Vagina (tissue), 2 donors: Measurements from ENCODE around the gene ADGRG6.

Experiments used
- CTCF ChIP-seq, 3 experiments: fragments of 450-650 bp in 2 of 3; fragments of 200-600 bp in 1 of 3; sonication (generic) in 1 of 3; IDR thresholded peaks; one replicate each; pipeline ENCODE4 v1.5.1; 2017 to 2019; ENCODE audit warnings: antibody characterized with exemption in 3 of 3, mild to moderate bottlenecking in 2 of 3, moderate library complexity in 2 of 3
- POLR2AphosphoS5 ChIP-seq, 2 donors: sonication (generic); formaldehyde crosslinking; IDR thresholded peaks; one replicate each; pipeline ENCODE4 v1.9.0; 2017; ENCODE audit warnings: antibody characterized with exemption in 2 of 2, mild to moderate bottlenecking in 2 of 2, low read depth in 1 of 2; ENCODE audit not compliant: insufficient read depth in 1 of 2

GRCh38 chr6:142469220-142469619 is 167.4 kb downstream of the ADGRG6 start:
- TF ChIP-seq CTCF (IDR thresholded peaks at IDR 0.05) (no peak), POLR2AphosphoS5 (IDR thresholded peaks at IDR 0.05; ENCODE audit: insufficient read depth in 1 of 2, low read depth in 1 of 2) (no peak)
